Heart left ventricle (tissue), 13 donors: ENCODE measurements around the gene THADA.

ENCODE experiments used
- POLR2A ChIP-seq, 2 donors: fragments of 450-650 bp; IDR thresholded peaks; one replicate each; pipeline ENCODE4 v1.6.1; 2017; ENCODE audit warnings: antibody characterized with exemption in 2 of 2, mild to moderate bottlenecking in 2 of 2, moderate library complexity in 2 of 2
- TF ChIP-seq, protein P1 (sequence below), 12 donors: fragments of 200-600 bp; sonication (generic) in 4 of 12; IDR thresholded peaks; one replicate each; pipeline versions ENCODE4 v1.5.0 to v1.8.0; 2018 to 2022; ENCODE audit warnings: antibody characterized with exemption in 12 of 12, mild to moderate bottlenecking in 5 of 12
- donor health status: ischemic (EF 13 %, LVEDD 7.1; RV severe dilation, severe dysfunction).
- donor health status: DM: no; HTN: yes; CAD: no.
- donor health status: DM: no; HTN: no; CAD: no.
- donor health status: ischemic (EF 25% LVEDD 6.9; RV normal size, moderate dysfunction).
- donor health status: ischemic (EF 25% LVEDD 5.7; RV mildly dilated, moderate dysfunction).
- donor health status: ischemic (EF 35%, LVEDD 5.7; RV mildly dilated, moderate dysfunction).
- donor health status: nonischemic (EF 11% LVEDD 7.7; RV severe dilation, severe dysfunction).
- donor health status: DM: yes; HTN: yes; CAD: no.
- donor health status: PGD.
- donor health status: ischemic (EF 29% LVEDD 5.4; RV normal size, mild dysfunction).
- donor health status: nonischemic (EF 23%, LVEDD 6.1; RV moderate dilation, normal function).

DNA sequence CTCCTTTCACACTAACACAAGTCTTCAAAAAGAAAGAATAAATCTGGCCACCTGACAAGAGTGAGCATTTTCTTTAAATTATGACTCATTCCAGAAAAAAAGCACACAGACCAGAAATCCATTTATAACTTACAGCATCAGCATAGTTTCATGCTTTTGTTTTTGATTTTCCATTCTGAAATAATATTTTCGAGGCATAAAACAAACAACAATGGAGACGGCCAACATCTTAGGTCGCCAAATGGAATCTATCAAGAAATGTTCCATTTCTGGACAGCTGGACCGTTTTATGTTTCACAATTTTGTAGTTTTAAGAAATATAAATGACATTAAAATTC, 204.0 kb downstream of the THADA start:
- no peak for TF ChIP-seq POLR2A (IDR thresholded peaks at IDR 0.05)
- TF ChIP-seq, protein P1, sequence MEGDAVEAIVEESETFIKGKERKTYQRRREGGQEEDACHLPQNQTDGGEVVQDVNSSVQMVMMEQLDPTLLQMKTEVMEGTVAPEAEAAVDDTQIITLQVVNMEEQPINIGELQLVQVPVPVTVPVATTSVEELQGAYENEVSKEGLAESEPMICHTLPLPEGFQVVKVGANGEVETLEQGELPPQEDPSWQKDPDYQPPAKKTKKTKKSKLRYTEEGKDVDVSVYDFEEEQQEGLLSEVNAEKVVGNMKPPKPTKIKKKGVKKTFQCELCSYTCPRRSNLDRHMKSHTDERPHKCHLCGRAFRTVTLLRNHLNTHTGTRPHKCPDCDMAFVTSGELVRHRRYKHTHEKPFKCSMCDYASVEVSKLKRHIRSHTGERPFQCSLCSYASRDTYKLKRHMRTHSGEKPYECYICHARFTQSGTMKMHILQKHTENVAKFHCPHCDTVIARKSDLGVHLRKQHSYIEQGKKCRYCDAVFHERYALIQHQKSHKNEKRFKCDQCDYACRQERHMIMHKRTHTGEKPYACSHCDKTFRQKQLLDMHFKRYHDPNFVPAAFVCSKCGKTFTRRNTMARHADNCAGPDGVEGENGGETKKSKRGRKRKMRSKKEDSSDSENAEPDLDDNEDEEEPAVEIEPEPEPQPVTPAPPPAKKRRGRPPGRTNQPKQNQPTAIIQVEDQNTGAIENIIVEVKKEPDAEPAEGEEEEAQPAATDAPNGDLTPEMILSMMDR (IDR thresholded peaks at IDR 0.05) = no peak
